GM18526 (cell line): ENCODE results near the gene CHST8.

Source experiments
- POLR2A ChIP-seq: IDR thresholded peaks from 3 replicates; pipeline ENCODE4 v1.6.1; 2011; ENCODE audit not compliant: insufficient read length; ENCODE audit errors: extremely low read depth

The CHST8 gene

DNA sequence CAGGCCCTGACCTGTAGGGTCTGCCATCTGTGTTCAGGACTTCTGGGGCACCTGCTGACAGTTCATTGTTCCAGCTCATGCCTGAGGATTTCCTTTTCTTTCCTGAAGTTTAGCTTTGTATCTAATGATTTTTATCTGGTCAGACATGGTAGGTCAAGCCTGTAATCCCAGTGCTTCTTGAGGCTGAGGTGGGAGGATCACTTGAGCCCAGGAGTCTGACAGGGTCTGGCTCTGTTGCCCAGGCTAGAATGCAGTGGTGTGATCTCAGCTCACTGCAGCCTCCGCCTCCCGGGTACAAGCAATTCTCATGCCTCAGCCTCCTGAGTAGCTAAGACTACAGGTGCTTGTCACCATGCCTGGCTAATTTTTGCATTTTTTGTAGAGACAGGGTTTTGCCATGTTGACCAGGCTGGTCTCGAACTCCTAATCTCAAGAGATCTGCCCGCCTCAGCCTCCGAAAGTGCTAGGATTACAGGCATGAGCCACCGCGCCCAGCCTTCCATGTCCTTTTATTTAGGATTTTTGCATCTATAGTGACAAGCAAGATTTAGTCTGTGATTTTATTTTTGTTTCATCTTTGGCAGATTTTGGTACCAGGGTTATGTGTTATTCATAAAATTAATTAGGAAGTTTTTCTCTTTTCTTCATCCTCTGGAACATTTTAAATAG, 33.2 kb downstream of the CHST8 start:
- TF ChIP-seq POLR2A: no peak

DNA sequence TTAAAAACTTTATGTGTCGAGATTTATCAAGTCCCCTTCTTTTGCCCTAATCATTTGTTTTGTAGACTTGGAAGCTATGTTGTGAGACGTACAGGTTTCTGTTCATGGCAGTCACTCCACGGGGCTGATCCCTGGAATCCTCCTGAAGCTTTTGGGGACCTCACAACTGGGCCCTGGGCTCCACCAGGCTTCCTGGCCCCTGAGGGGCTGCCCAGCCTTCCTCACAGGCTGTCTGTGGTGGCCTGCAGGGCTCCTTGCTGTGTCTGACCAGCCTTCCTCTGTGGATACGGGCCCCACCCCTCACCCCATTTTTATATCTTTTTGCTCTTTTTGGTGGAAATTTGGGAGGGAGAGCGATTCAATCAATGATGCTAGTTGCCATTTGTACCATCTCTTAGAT, 38.1 kb downstream of the CHST8 start:
- no peak for TF ChIP-seq POLR2A

DNA sequence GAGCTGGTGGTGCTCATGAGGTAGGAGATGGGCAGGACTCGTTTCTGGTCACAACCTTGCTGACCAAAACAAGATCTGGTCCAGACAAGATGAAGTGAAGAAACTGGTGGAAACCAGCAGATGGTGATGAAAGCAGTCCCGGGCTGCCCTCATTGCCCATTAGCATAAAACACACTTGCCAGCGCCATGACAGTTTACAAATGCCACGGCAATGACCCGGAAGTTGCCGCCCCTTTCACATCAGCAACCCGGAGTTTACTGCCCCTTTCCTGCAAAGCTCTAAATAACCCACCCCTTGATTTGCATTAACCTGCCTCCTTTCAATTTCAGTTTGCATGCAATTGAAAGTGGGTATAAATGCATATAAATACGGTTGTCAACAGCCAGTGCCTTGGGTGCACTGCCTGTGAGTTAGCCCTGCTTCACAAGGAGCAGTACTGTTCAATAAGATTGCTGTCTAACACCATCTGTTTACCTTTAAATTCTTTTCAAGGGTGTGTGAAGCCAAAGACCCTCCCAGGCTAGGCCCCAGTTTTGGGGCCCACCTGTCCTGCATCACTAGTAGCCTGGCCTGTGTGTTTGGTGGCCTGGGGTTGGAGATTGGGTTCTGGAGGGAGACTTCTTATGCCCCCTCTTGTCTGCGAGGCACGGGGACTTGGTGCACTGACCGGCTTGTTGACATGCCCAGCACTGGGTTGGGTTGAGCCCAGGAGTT, 38.8 kb downstream of the CHST8 start:
- TF ChIP-seq POLR2A: no peak

DNA sequence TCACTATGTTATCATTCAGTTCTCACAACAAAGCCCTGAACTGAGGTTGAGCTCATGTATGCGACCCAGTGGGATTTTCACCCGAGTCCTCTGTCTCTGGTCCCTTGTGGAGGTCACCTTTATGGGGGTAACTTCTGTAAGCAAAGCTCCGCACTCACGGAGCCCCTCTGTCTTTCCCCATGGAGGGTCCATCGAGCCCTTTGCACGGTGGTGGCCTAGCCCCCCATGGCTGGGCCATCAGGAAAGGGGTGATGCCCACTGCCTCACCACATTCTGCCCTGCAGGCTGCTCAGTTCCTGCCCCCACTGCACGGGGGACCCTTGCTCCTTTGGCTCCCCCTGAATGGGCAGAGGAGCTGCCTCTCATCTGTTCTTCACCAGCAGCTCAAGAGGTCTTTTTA, 39.6 kb downstream of the CHST8 start:
- no peak for TF ChIP-seq POLR2A

DNA sequence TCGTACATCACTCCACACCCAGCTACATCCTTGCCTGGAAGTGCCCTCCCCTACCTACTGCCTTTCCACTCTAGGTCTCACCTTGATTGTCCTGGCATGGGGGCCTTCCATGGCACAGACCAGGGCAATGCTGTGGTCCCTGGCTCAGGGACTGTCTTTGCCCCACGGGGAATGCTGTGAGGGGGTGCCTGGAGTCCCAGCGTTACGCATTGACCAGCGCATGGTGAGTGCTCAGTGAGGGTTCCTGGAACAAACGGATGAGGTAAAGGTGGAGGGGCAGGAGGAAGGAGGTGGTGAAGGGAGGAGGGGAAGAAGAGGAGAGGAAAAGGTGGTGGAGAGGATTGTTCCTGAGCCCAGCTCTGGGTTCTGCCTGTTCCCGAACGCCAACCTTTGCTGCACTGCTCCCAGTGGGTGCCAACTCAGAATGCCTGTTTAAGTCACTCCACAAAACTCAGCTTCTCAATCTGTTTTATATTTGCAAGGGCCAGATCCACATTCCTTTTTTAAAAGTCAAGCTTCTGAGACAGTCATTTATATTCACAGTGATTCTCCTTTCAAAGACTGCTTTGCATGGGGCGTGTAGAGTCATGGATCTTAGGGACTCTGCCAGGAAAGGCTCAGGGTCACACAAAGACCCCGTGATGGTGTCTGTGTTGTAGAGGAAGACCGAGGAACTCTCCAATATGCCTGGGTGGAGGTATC, 40.8 kb downstream of the CHST8 start:
- no peak for TF ChIP-seq POLR2A

DNA sequence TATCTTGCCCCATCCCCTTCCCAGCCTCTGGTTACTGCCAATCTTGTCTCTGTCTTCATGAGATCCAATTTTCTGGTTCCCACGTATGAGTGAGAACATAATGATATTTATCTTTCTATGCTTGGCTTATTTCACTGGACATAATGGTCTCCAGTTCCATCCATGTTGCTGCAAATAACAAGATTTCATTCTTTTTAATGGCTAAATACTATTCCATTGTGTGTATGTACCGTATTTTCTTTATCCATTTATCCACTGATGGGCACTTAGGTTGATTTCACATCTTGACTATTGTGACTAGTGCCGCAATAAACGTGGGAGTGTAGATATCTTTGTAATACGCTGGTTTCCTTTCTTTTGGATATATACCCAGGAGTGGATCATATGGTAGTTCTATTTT, 43.0 kb downstream of the CHST8 start:
- TF ChIP-seq POLR2A: no peak

DNA sequence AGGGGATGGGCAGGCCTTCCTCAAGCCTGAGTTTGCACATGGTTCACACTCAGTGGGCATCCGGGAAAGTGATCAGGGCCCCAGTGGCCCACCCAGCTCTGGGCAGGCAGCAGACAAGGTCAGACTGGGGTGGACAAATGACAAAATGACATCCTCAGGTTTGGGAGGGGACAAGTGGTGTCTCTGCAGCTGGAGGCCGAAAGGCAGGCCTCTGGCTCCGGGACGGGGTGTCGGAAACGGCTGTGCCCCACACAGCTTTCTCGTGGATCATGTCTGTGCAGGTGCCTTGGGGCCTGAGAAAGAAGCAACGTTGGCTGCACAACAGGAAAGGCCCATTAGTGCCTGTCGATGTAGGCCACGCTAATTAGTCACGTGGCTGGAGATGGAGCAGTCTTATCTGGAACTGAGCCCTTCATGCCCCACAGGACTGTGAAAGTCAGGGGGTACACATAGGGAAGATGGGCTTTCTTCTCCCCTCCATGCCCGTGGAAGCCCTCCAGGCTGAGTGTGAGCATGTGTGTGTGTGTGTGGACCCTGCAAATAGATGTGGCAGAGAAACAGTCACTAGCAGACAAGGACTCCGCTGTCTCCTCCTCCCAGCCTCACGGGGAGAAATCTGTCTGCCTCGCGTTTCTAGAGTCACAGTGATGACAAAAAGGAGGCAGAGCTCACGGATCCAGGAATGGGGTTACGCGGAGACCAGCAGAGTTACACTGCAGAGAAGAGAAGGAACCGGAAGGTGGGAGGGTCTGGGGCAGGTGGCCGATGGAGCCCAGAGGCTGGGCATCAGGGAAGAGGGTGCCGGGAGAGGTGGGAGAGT, 44.2 kb downstream of the CHST8 start:
- TF ChIP-seq POLR2A: no peak

DNA sequence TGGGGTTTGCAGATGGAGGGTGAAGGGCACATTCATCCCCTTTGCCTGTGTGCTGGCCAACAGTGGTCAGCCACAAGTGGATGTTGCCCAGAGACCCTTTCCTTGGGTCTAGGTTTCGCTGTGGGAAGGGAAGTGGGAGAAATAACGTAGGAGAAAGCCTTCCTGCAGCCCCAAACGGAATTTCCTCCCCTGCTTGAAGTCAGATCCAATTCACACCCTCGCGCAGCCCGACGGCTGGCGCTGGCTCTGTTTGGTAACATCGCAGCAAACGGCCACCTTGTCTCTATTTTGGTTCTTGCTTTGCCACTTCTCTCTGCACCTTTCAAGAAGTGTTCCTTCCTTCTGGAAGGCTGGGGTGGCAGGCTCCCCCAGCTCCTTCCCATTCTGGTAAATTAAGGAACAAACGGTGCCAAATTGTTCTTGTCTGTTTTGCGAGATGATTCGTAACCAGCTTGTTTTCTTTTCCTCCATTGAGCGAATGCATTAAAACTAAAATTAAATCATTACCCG, 45.4 kb downstream of the CHST8 start:
- TF ChIP-seq POLR2A: no peak

DNA sequence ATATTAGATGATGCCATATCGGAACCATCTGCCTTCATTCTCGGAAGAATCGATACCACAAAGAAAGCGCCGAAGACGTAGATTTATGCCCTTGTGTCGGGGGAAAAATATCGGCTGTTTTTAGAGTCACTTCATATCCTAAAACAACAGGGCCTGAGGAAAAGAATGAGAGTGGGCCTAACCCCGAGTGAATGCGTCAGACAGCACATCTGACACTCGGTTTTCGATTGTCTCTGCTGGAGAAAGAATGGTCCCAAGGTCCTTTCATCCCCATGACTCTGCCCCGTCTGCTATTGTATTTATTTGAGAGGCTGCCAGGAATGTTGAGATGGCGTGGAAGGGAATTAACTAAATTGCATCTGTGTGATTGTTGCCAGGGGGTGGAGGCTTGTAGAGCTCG, 46.1 kb downstream of the CHST8 start:
- no peak for TF ChIP-seq POLR2A

DNA sequence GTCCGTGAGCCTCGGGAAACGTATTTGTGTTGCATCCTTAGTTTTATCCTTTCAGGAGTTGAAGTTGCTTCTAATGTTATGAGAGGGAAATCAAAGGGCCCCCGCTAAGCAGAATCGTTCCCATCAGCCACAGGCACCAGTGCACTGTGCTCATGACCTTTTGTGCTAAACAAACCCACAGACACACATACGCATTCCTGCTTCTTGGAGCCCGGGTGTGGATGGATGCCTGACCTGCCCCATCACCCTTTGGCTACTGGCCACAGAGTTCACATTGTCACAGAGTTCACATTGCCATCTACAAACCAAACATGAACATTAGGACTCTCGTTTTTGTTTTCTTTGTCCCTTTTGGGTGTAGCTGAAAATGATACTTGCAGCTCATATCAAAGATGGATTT, 47.2 kb downstream of the CHST8 start:
- no peak for TF ChIP-seq POLR2A

DNA sequence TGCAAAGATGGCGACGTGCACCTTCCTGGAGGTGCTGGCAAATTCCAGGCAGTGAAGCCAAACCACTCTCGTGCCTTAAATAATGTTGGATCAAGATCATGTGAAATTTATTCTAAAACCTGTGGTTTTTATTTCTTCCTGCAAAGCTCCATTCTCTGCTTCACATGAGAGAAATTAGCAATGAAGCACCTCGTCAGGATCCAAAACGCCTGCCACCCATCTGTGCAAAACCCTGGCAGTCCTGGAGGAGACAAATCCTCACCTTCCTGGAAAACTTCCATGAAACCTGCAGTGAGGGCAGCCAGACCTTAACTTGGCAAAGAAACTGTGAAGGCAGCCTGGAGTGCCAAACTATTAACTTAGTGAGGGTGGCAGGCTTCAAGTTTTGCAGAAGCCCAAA, 47.6 kb downstream of the CHST8 start:
- no peak for TF ChIP-seq POLR2A

DNA sequence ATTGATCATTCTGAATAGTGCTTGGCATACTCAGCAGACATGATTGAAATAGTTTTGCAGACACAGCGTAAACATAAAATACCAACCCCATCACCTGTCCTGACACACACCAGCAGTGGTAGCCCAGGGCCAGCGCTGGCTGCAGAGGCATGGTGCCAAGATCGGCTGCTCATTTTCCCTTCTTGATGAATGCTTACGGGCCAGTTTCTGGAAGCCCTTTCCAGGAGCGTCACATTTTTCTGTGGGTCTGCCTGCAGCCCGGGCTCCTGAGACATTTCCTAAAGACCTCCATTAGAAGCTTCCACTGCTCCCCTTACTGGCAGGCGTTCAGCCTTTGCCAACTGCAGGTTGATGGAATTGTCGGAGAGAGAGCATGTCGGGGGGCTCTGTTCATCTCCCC, 48.6 kb downstream of the CHST8 start:
- TF ChIP-seq POLR2A: no peak

DNA sequence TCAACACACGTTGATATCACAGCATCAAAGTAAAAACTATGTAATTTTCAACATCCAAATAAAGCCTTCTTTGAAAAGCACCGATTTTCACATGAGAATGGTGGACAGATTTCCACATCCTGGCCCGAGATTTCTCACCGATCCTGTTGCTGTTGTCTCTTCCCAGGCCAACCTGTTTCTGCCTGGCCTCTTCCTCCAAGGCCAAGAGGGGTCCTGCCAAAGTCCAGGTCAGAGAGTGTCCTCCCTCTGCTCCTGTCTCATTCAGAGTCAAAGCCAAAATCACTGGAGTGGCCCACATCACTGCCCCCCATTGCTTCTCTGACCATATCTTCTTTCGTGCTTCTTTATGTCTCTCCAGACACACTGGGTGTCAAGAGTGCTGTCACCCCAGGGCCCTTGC, 49.5 kb downstream of the CHST8 start:
- TF ChIP-seq POLR2A: no peak

DNA sequence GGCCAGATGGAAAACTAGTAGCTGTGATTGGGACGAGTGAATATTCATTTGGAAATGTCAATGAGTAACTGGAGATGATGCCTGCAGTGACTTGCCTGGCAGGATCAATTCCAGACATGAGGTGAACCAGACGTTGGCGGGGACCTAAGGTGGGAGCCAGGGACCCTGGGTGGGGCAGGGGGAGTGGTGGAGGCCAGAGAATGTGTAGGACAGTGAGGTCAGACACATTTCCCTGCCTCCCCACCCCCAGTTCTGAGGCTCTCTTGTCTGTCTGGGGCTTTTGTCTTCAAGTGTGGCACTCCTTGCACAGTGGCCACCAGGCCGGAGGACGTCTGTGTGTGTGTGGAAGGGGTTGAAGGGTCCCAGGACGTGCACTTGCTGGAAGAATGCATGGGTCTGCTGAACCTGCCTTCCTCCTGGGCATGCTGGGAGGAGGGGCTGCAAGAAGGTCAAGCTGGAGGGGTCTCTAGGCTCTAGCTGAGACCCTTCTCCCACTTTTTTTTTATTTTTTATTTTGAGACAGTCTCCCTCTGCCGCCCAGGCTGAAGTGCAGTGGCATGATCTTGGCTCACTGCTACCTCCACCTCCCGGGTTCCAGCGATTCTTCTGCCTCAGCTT, 51.6 kb downstream of the CHST8 start:
- no peak for TF ChIP-seq POLR2A

DNA sequence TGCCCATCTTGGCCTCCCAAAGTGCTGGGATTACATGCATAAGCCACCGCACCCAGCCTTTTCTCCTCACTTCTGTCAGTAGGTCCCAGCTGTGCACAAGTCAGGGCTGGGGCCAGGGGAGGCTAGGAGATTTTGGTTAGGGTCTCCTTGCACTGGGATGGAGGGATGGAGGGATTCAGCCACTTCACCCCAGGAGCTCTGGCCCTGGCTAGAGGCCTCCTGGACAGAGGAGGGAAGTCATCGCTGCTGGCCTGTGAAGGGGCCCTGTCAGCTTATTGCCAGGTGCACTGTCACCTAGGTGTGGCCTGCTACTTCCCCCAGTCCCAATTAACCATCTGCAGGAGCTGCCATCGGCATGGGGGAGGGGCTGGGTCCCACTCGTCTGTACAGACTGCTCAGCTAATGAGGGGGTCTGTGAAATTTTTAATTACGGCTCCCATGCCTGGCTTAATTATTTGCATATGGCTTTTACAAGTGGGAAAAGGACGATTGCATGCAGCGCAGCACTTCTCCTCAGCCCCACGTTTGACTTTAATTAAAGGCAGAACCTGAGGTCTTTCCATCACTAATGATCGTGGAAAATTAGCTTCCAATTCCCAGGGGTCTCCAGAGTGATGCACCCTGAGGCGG, 52.4 kb downstream of the CHST8 start:
- no peak for TF ChIP-seq POLR2A
